ENCODE results near the gene ABLIM2.

- no peak for TF ChIP-seq CTCF (IDR thresholded peaks at IDR 0.05)
- TF ChIP-seq MAFK (IDR thresholded peaks at IDR 0.05; ENCODE audit: partially characterized antibody): no peak
- no peak for TF ChIP-seq BHLHE40 (IDR thresholded peaks at IDR 0.05; ENCODE audit: low read depth, low read length)
- no peak for TF ChIP-seq E2F6 (IDR thresholded peaks at IDR 0.05; ENCODE audit: borderline replicate concordance, low read depth)
Observed at GRCh38 chr4:8177956-8178355, 19.3 kb upstream of the ABLIM2 start.
